Measurements from ENCODE around the gene PLEKHA3. TPM values are rescaled to one million over a fixed set of nuclear protein-coding genes. Genes with fewer than 3 reads are reported as not detected.
"Not testable (repeated sequence)": the region's sequence is repeated elsewhere in the genome, so short reads cannot be mapped to it uniquely, and the experiment has no call there.

The PLEKHA3 gene
- total RNA-seq, 2 experiments from 2014 or later = 26.4 to 30.5 TPM

- Mint-ChIP-seq H3K9me3 (ENCODE audit: low read depth) (no peaks in the 10 kb centered on the region), H3K27ac (peak overlapping the region; percentile 78), H3K4me3 (no peak overlapping the region), H3K27me3 (no peaks in the 10 kb centered on the region), H3K36me3 (peaks cover 29% of the 10 kb centered on the region), H3K4me1 (peaks cover 24% of the 10 kb centered on the region)
- peak; percentile 73 for DNase-seq
- ATAC-seq = peak; percentile 94
- CTCF ChIA-PET = interaction anchor here (2.9 kb wide), 1 partner anchor 9 kb away, joined by 11 read pairs; no protein-coding TSS in a partner anchor
Observed at GRCh38 chr2:178514664-178515063, 34.4 kb downstream of the PLEKHA3 start.

- Mint-ChIP-seq H3K27ac (no peak overlapping the region), H3K4me1 (peaks cover 36% of the 10 kb centered on the region), H3K9me3 (ENCODE audit: low read depth) (peaks cover 2% of the 10 kb centered on the region), H3K27me3 (no peaks in the 10 kb centered on the region), H3K36me3 (peaks cover 27% of the 10 kb centered on the region), H3K4me3 (no peak overlapping the region)
- ATAC-seq (no peak), DNase-seq (no peak)
- CTCF ChIA-PET = interaction anchor here (1.2 kb wide), 1 partner anchor 122 kb away, joined by 3 read pairs; no protein-coding TSS in a partner anchor
Observed at GRCh38 chr2:178517496-178517895, 37.2 kb downstream of the PLEKHA3 start.

- peaks cover 44% of the 10 kb centered on the region for H3K4me1 Mint-ChIP-seq
- no peaks in the 10 kb centered on the region for H3K27me3 Mint-ChIP-seq
- ATAC-seq (no peak), DNase-seq (no peak)
- H3K9me3 Mint-ChIP-seq (ENCODE audit: low read depth) = peaks cover 2% of the 10 kb centered on the region
- CTCF ChIA-PET = interaction anchor here (1.5 to 3.4 kb wide), 8 partner anchors 11 to 410 kb away, joined by 4 to 29 read pairs (median 6); partner anchors contain the start of genes PJVK, PLEKHA3, PRKRA and RBM45
- H3K27ac Mint-ChIP-seq = peak overlapping the region; percentile 67
- peaks cover 27% of the 10 kb centered on the region for H3K36me3 Mint-ChIP-seq
- peak overlapping the region; percentile 35 for H3K4me3 Mint-ChIP-seq
Observed at GRCh38 chr2:178521304-178522150, 41.3 kb downstream of the PLEKHA3 start.

- H3K27me3 Mint-ChIP-seq = no peaks in the 10 kb centered on the region
- CTCF ChIA-PET = interaction anchor here (0.9 to 3.4 kb wide), 15 partner anchors 9 to 411 kb away, joined by 3 to 29 read pairs (median 5); partner anchors contain the start of genes PJVK, PLEKHA3, PRKRA and RBM45
- H3K4me3 Mint-ChIP-seq = peak overlapping the region; percentile 91
- H3K4me1 Mint-ChIP-seq = peaks cover 51% of the 10 kb centered on the region
- H3K9me3 Mint-ChIP-seq (ENCODE audit: low read depth) = peaks cover 2% of the 10 kb centered on the region
- peak overlapping the region; percentile 88 for H3K27ac Mint-ChIP-seq
- peaks cover 30% of the 10 kb centered on the region for H3K36me3 Mint-ChIP-seq
- ATAC-seq (peak; percentile 97), DNase-seq (peak; percentile 92)
Observed at GRCh38 chr2:178522950-178523595, 42.8 kb downstream of the PLEKHA3 start.

GRCh38 chr2:178523596-178524134 is 43.4 kb downstream of the PLEKHA3 start:
- CTCF ChIA-PET = interaction anchor here (0.9 to 3.4 kb wide), 11 partner anchors 9 to 412 kb away, joined by 3 to 29 read pairs (median 6); partner anchors contain the start of genes PJVK, PLEKHA3, PRKRA and RBM45
- Mint-ChIP-seq H3K27me3 (no peaks in the 10 kb centered on the region), H3K9me3 (ENCODE audit: low read depth) (peaks cover 2% of the 10 kb centered on the region), H3K4me3 (peak overlapping the region; percentile 91), H3K4me1 (peaks cover 53% of the 10 kb centered on the region), H3K36me3 (peaks cover 31% of the 10 kb centered on the region), H3K27ac (peak overlapping the region; percentile 88)
- DNase-seq (no peak), ATAC-seq (peak; percentile 9)

- H3K27ac Mint-ChIP-seq; H3K9me3 Mint-ChIP-seq (ENCODE audit: low read depth); H3K27me3 Mint-ChIP-seq; DNase-seq; ATAC-seq: not testable (repeated sequence)
- peaks cover 32% of the 10 kb centered on the region for H3K36me3 Mint-ChIP-seq
- CTCF ChIA-PET = interaction anchor here (2.6 kb wide), 1 partner anchor 11 kb away, joined by 11 read pairs; no protein-coding TSS in a partner anchor
- H3K4me3 Mint-ChIP-seq = peak overlapping the region; percentile 28
- peaks cover 57% of the 10 kb centered on the region for H3K4me1 Mint-ChIP-seq
Observed at GRCh38 chr2:178525010-178525409, 44.8 kb downstream of the PLEKHA3 start.

GRCh38 chr2:178525460-178525859 is 45.2 kb downstream of the PLEKHA3 start:
- H3K27ac Mint-ChIP-seq; CTCF ChIA-PET; ATAC-seq; DNase-seq; H3K9me3 Mint-ChIP-seq (ENCODE audit: low read depth); H3K27me3 Mint-ChIP-seq; H3K4me3 Mint-ChIP-seq: not testable (repeated sequence)
- Mint-ChIP-seq H3K4me1 (peaks cover 60% of the 10 kb centered on the region), H3K36me3 (peaks cover 34% of the 10 kb centered on the region)

GRCh38 chr2:178526256-178526655 is 46.0 kb downstream of the PLEKHA3 start:
- H3K27me3 Mint-ChIP-seq = no peaks in the 10 kb centered on the region
- CTCF ChIA-PET = no interaction called here
- H3K9me3 Mint-ChIP-seq (ENCODE audit: low read depth) = peaks cover 2% of the 10 kb centered on the region
- peaks cover 39% of the 10 kb centered on the region for H3K36me3 Mint-ChIP-seq
- no peak overlapping the region for H3K27ac Mint-ChIP-seq
- ATAC-seq (no peak), DNase-seq (no peak)
- peaks cover 61% of the 10 kb centered on the region for H3K4me1 Mint-ChIP-seq
- H3K4me3 Mint-ChIP-seq = no peak overlapping the region

GRCh38 chr2:178527592-178527991 is 47.3 kb downstream of the PLEKHA3 start:
- CTCF ChIA-PET = interaction anchor here (0.8 kb wide), 1 partner anchor 48 kb away, joined by 3 read pairs; no protein-coding TSS in a partner anchor
- no peak for ATAC-seq
- Mint-ChIP-seq H3K27me3 (no peaks in the 10 kb centered on the region), H3K4me3 (no peak overlapping the region), H3K36me3 (peaks cover 46% of the 10 kb centered on the region), H3K9me3 (ENCODE audit: low read depth) (no peaks in the 10 kb centered on the region), H3K27ac (no peak overlapping the region), H3K4me1 (peaks cover 62% of the 10 kb centered on the region)
- no peak for DNase-seq

GRCh38 chr2:178528647-178529046 is 48.4 kb downstream of the PLEKHA3 start:
- H3K9me3 Mint-ChIP-seq (ENCODE audit: low read depth) = no peaks in the 10 kb centered on the region
- H3K27ac Mint-ChIP-seq = no peak overlapping the region
- no peaks in the 10 kb centered on the region for H3K27me3 Mint-ChIP-seq
- DNase-seq (no peak), ATAC-seq (no peak)
- peaks cover 56% of the 10 kb centered on the region for H3K4me1 Mint-ChIP-seq
- CTCF ChIA-PET = no interaction called here
- H3K4me3 Mint-ChIP-seq = no peak overlapping the region
- peaks cover 51% of the 10 kb centered on the region for H3K36me3 Mint-ChIP-seq

- peaks cover 52% of the 10 kb centered on the region for H3K4me1 Mint-ChIP-seq
- no peaks in the 10 kb centered on the region for H3K9me3 Mint-ChIP-seq (ENCODE audit: low read depth)
- DNase-seq = no peak
- H3K36me3 Mint-ChIP-seq = peaks cover 56% of the 10 kb centered on the region
- no peak overlapping the region for H3K27ac Mint-ChIP-seq
- no peaks in the 10 kb centered on the region for H3K27me3 Mint-ChIP-seq
- ATAC-seq = no peak
- CTCF ChIA-PET = no interaction called here
- no peak overlapping the region for H3K4me3 Mint-ChIP-seq
Observed at GRCh38 chr2:178529194-178529593, 48.9 kb downstream of the PLEKHA3 start.

- H3K4me3 Mint-ChIP-seq = no peak overlapping the region
- CTCF ChIA-PET = no interaction called here
- ATAC-seq (no peak), DNase-seq (no peak)
- H3K27me3 Mint-ChIP-seq = no peaks in the 10 kb centered on the region
- H3K36me3 Mint-ChIP-seq = peaks cover 65% of the 10 kb centered on the region
- H3K4me1 Mint-ChIP-seq = peaks cover 44% of the 10 kb centered on the region
- H3K9me3 Mint-ChIP-seq (ENCODE audit: low read depth) = no peaks in the 10 kb centered on the region
- H3K27ac Mint-ChIP-seq = no peak overlapping the region
Observed at GRCh38 chr2:178530131-178530530, 49.9 kb downstream of the PLEKHA3 start.

GRCh38 chr2:178530625-178531142 is 50.4 kb downstream of the PLEKHA3 start:
- DNase-seq = peak; percentile 74
- Mint-ChIP-seq H3K4me1 (peaks cover 40% of the 10 kb centered on the region), H3K9me3 (ENCODE audit: low read depth) (no peaks in the 10 kb centered on the region), H3K27ac (peak overlapping the region; percentile 49), H3K27me3 (no peaks in the 10 kb centered on the region), H3K4me3 (peak overlapping the region; percentile 8), H3K36me3 (peaks cover 66% of the 10 kb centered on the region)
- peak; percentile 83 for ATAC-seq
- CTCF ChIA-PET = no interaction called here
